ENCODE results near the gene DDX39B. TPM values are rescaled to one million over a fixed set of nuclear protein-coding genes. Genes with fewer than 3 reads are reported as not detected.

DDX39B gene
- total and polyA plus RNA-seq, 9 of the 15 experiments (the other 6 are each of a cell fraction or from before 2014, with no cell fraction given) = 479 to 869 (median 592) TPM

- TF ChIP-seq KAT7 (CRISPR knock-in tag; IDR thresholded peaks at IDR 0.05; ENCODE audit: borderline replicate concordance) (peak; percentile 87), ZNF584 (CRISPR knock-in tag; IDR thresholded peaks at IDR 0.05; ENCODE audit: low read depth) (peak; percentile 23; the same call in 1 of the 2 replicates), ZNF785 (CRISPR knock-in tag; IDR thresholded peaks at IDR 0.05) (no peak), HDAC1 (IDR thresholded peaks at IDR 0.05) (peak in 1 of 2 experiments; percentile 74; a peak in 1 of 4 replicates), CHD1 (IDR thresholded peaks at IDR 0.05; ENCODE audit: low read length) (peak; percentile 54), PRDM10 (IDR thresholded peaks at IDR 0.05; ENCODE audit: partially characterized antibody) (peak; percentile 35), HIVEP1 (CRISPR knock-in tag; IDR thresholded peaks at IDR 0.05) (0 out of 2 replicates have a peak, but pooled peaks have one; percentile 55), KLF1 (tag; IDR thresholded peaks at IDR 0.05) (peak; percentile 45; the same call in 1 of the 2 replicates), OTX1 (CRISPR knock-in tag; IDR thresholded peaks at IDR 0.05) (no peak), CTBP1 (IDR thresholded peaks at IDR 0.05; ENCODE audit: borderline replicate concordance) (peak; percentile 91), SAFB (IDR thresholded peaks at IDR 0.05; ENCODE audit: borderline replicate concordance, low read depth, low read length) (peak; percentile 94), VEZF1 (CRISPR knock-in tag; IDR thresholded peaks at IDR 0.05) (peak; percentile 75), SMARCA5 (IDR thresholded peaks at IDR 0.05) (0 out of 2 replicates have a peak, but pooled peaks have one; percentile 15), E2F6 (IDR thresholded peaks at IDR 0.05; ENCODE audit: borderline replicate concordance in 1 of 2, extremely low read depth in 1 of 2, insufficient read depth in 1 of 2, insufficient read length in 1 of 2, low read depth in 1 of 2, low read length in 1 of 2, poor library complexity in 1 of 2, severe bottlenecking in 1 of 2) (peak; percentile 78 to 91)
- TF ChIP-seq, protein P1, sequence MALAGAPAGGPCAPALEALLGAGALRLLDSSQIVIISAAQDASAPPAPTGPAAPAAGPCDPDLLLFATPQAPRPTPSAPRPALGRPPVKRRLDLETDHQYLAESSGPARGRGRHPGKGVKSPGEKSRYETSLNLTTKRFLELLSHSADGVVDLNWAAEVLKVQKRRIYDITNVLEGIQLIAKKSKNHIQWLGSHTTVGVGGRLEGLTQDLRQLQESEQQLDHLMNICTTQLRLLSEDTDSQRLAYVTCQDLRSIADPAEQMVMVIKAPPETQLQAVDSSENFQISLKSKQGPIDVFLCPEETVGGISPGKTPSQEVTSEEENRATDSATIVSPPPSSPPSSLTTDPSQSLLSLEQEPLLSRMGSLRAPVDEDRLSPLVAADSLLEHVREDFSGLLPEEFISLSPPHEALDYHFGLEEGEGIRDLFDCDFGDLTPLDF (CRISPR knock-in tag; IDR thresholded peaks at IDR 0.05) = peak; percentile 70; the same call in 1 of the 2 replicates
- TF ChIP-seq, protein P2, sequence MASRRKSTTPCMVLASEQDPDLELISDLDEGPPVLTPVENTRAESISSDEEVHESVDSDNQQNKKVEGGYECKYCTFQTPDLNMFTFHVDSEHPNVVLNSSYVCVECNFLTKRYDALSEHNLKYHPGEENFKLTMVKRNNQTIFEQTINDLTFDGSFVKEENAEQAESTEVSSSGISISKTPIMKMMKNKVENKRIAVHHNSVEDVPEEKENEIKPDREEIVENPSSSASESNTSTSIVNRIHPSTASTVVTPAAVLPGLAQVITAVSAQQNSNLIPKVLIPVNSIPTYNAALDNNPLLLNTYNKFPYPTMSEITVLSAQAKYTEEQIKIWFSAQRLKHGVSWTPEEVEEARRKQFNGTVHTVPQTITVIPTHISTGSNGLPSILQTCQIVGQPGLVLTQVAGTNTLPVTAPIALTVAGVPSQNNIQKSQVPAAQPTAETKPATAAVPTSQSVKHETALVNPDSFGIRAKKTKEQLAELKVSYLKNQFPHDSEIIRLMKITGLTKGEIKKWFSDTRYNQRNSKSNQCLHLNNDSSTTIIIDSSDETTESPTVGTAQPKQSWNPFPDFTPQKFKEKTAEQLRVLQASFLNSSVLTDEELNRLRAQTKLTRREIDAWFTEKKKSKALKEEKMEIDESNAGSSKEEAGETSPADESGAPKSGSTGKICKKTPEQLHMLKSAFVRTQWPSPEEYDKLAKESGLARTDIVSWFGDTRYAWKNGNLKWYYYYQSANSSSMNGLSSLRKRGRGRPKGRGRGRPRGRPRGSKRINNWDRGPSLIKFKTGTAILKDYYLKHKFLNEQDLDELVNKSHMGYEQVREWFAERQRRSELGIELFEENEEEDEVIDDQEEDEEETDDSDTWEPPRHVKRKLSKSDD (conservative IDR thresholded peaks at IDR 0.05; ENCODE audit: low read length) = 0 out of 2 replicates have a peak, but pooled peaks have one; percentile 65
Measured at GRCh38 chr6:31580807-31581433, 39.1 kb upstream of the DDX39B start (continued).
